Lower lobe of right lung (tissue), 2 donors: ENCODE data around the gene TLX2. TPM values are rescaled to one million over a fixed set of nuclear protein-coding genes. Genes with fewer than 3 reads are reported as not detected.
A peak's percentile ranks its signal among the peaks of the same experiment; 100 is the strongest.

Experiments
- ATAC-seq, 2 donors: fragments of 200-7000 bp; cut with Tn5 transposase; one replicate each; pipeline ENCODE4 v1.9.1; 2020 to 2022; ENCODE audit warnings: mild to moderate bottlenecking in 2 of 2, moderate library complexity in 2 of 2
- DNase-seq: peaks from one replicate; pipeline ENCODE4 v3.0.0-alpha.2; 2020
- H3K27ac ChIP-seq: fragments of 200-600 bp; one replicate; pipeline ENCODE4 v1.8.0; 2022
- H3K27me3 ChIP-seq: fragments of 200-600 bp; one replicate; pipeline ENCODE4 v1.8.0; 2022; ENCODE audit warnings: low read depth
- H3K36me3 ChIP-seq: fragments of 200-600 bp; one replicate; pipeline ENCODE4 v1.8.0; 2022; ENCODE audit warnings: mild to moderate bottlenecking
- H3K4me1 ChIP-seq: fragments of 200-600 bp; one replicate; pipeline ENCODE4 v1.8.0; 2022
- H3K4me3 ChIP-seq: fragments of 200-600 bp; one replicate; pipeline ENCODE4 v1.8.0; 2022; ENCODE audit warnings: mild to moderate bottlenecking
- H3K9me3 ChIP-seq: fragments of 200-600 bp; one replicate; pipeline ENCODE4 v1.8.0; 2022
- intact Hi-C: fragments of 100-400 bp; cut with DNase I; formaldehyde crosslinking; loops from one replicate; pipeline ENCODE4 v1.11.0; 2022
- total RNA-seq: library from RNA; stranded (reverse); fragmentation: NEBNext Ultra II Directional; extraction: Animal tissue kit (Norgen Biotek cat#: 25700); gene quantifications from one replicate; pipeline ENCODE4 v1.2.1, GENCODE V29; 2021
- TF ChIP-seq, protein P1 (sequence below): fragments of 200-600 bp; IDR thresholded peaks from one replicate; pipeline ENCODE4 v1.8.0; 2022; ENCODE audit warnings: antibody characterized with exemption, mild to moderate bottlenecking
- donor health status: DM: no; HTN: yes; CAD: no; lungs with severe emphysema.

TLX2 gene
- total RNA-seq, 1 donor from 2014 or later = not detected

DNA sequence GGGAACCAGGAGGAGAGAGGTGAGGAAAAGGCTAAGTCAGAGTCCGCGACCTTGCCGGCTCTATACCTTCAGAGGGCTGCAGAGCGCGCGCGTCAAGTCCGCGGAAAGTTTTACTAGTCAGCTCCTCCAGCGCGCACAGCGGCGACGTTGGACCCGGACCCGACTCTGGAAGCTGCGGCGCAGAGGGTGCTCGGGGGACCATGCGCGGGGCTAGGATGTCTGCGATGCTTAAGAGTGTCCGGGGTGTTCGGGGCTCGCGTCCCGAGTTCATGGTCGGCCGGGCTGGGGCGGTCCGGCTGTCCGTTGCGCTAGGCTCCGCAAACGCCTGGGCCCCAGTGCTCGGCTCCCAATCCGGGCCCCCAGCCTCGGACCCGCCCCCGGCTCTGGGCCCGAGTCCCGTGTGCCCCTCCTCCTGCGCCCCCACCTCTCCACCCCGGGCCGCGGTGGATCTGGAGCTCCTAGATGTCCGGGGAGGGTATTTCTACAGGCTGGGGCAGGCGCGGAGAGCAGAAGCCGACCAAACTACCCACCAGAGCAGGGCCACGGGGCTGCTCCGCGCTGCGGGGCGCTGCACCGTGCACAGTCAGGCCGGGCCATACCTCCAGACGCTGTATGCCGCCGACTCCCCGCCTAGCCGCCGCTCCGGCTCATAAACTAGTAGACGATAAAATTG lies 14.8 kb upstream of the TLX2 start, which contains the start of gene LBX2:
LBX2 (minus strand) TSS at position 337 of the 673 bp plus-strand sequence; CDS start at position 271, 66 bp downstream.
- Histone ChIP-seq H3K27me3 (peaks cover 46% of the 10 kb centered on the region), H3K36me3 (no peaks in the 10 kb centered on the region)
- peak; percentile 50 for DNase-seq

GRCh38 chr2:74499940-74500577 lies 14.2 kb upstream of the TLX2 start:
- Histone ChIP-seq H3K9me3 (no peaks in the 10 kb centered on the region), H3K4me1 (peaks cover 53% of the 10 kb centered on the region), H3K27ac (no peak overlapping the region), H3K36me3 (peaks cover 5% of the 10 kb centered on the region), H3K4me3 (no peak overlapping the region), H3K27me3 (peaks cover 46% of the 10 kb centered on the region)
- DNase-seq (peak; percentile 22), ATAC-seq (no peak)
- intact Hi-C loops = no loop called here
- TF ChIP-seq, protein P1, sequence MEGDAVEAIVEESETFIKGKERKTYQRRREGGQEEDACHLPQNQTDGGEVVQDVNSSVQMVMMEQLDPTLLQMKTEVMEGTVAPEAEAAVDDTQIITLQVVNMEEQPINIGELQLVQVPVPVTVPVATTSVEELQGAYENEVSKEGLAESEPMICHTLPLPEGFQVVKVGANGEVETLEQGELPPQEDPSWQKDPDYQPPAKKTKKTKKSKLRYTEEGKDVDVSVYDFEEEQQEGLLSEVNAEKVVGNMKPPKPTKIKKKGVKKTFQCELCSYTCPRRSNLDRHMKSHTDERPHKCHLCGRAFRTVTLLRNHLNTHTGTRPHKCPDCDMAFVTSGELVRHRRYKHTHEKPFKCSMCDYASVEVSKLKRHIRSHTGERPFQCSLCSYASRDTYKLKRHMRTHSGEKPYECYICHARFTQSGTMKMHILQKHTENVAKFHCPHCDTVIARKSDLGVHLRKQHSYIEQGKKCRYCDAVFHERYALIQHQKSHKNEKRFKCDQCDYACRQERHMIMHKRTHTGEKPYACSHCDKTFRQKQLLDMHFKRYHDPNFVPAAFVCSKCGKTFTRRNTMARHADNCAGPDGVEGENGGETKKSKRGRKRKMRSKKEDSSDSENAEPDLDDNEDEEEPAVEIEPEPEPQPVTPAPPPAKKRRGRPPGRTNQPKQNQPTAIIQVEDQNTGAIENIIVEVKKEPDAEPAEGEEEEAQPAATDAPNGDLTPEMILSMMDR = no peak

More for the DNA sequence above, 14.8 kb upstream of the TLX2 start, which contains the start of gene LBX2:
- H3K4me3 ChIP-seq = peak within 1 kb of the TSS; percentile 47
- H3K27ac ChIP-seq = no peak within 1 kb of the TSS
- no peaks in the 10 kb centered on the region for H3K9me3 ChIP-seq
- intact Hi-C loops = no loop called here
- TF ChIP-seq, protein P1 = no peak
- no peak for ATAC-seq
- peaks cover 47% of the 10 kb centered on the region for H3K4me1 ChIP-seq

GRCh38 chr2:74500578-74500946 lies 13.7 kb upstream of the TLX2 start:
- peaks cover 58% of the 10 kb centered on the region for H3K4me1 ChIP-seq
- TF ChIP-seq, protein P1 = no peak
- peaks cover 46% of the 10 kb centered on the region for H3K27me3 ChIP-seq
- intact Hi-C loops = no loop called here
- no peak overlapping the region for H3K4me3 ChIP-seq
- H3K9me3 ChIP-seq = no peaks in the 10 kb centered on the region
- H3K27ac ChIP-seq = no peak overlapping the region
- ATAC-seq (no peak), DNase-seq (no peak)
- peaks cover 10% of the 10 kb centered on the region for H3K36me3 ChIP-seq

DNA sequence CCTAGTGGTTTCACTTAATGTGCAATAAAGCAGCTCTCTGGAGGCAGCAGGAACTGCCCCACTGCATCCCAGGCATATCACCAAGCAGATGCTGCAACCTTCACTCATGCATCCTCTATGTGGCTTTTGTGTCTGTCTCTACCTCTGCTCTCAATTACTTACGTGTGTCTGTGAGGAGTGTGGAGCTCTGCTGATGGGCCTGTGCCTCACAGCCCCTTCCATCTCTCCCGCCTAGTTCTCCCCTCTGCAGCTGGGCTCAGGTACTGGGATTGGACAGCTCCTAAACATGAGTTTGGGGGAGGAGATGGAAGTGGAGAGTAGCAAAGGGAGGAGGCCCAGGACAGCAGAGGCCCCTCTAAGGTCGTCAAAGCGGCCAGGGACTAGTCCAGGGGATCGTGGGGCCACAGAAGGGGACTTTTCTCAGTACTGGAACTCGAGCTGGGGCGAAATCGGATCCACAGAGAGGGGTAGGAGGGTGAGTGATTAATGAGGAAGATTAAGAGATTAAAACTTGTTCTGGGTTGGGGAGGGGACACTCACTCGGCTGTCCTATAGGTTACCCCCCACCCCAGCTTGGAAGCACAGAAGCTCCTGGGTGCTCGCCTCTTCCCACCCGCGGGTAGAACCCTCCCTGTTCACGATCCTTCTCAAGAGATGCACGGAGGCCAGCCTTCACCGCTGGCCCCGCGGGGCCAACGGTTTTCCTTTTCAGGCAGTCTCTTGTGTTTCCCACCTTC lies 12.7 kb upstream of the TLX2 start:
- H3K36me3 ChIP-seq = peaks cover 16% of the 10 kb centered on the region
- H3K9me3 ChIP-seq = no peaks in the 10 kb centered on the region
- H3K4me3 ChIP-seq = peak overlapping the region; percentile 68
- peak; percentile 30 for DNase-seq
- peaks cover 67% of the 10 kb centered on the region for H3K4me1 ChIP-seq
- intact Hi-C loops = no loop called here
- TF ChIP-seq, protein P1 = no peak
- H3K27ac ChIP-seq = no peak overlapping the region
- no peak for ATAC-seq
- peaks cover 46% of the 10 kb centered on the region for H3K27me3 ChIP-seq

DNA sequence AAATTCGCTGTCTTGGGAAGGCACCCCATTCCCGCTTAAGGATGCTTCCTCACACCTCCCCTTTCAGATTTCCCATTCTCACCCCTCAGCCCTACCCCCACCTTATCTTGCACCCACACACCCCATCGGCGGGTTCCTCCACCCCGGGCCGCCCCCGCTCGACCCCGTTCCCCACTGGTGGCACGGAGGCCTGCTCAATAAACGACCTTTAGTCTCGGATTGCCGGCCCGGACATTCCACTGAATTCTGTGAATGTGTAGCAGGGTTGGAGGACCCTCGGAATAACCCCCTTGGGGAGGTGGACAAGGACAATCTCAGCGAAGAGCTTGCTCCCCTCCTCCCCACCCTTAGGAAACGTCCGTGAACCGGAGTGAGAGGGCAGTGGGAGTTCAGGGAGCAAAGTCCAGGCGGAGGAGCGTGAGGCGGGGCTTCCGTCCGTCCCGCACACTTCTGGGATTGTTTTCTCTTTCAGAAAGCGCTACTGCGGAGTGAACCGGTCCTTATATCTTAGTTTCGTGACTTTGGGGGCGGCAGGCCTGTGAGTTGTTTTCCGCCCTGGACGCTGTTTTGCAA lies 12.0 kb upstream of the TLX2 start:
- intact Hi-C loops = no loop called here
- TF ChIP-seq, protein P1 = no peak
- Histone ChIP-seq H3K27ac (peak overlapping the region; percentile 85), H3K4me1 (peaks cover 72% of the 10 kb centered on the region), H3K36me3 (peaks cover 16% of the 10 kb centered on the region), H3K9me3 (no peaks in the 10 kb centered on the region), H3K27me3 (peaks cover 45% of the 10 kb centered on the region), H3K4me3 (peak overlapping the region; percentile 68)
- ATAC-seq = no peak
- DNase-seq = peak; percentile 48
